AG08395 (cell line): ENCODE data around the gene ACTN1.

Source experiments
- DNase-seq: peaks from one replicate; pipeline ENCODE4 v3.0.0; 2012; ENCODE audit warnings: mixed read lengths, low spot score

ACTN1 gene

DNA sequence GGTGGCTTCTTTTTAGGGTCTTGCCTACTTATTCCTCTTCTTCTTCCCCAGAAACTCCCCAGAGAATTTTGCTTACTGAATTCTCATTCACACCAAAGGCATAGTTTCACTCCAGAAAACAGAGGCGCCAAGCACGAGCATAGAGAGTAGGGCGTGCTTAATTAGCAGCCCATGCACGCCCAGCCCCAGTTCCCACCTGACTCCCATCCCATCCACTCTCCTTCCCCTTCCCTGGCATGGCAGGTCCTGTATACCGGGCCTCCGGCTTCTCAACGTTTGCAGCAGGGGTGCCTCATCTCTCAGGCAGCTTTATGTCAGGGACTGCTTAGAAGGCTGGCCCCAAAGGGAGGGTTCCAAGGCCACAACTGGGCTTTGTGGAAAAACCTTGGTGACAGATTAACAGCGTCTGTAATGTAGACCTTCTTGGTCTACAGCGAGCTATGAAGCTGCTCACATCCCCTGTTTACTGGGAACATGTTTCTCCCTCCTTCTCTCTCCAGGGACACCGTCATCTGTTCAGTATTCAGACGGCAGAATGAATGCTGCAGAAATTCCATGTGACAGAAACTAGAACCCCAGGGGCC, 62.7 kb downstream of the ACTN1 start:
- no peak for DNase-seq

- no peak for DNase-seq
Measured at GRCh38 chr14:68913516-68913915, 65.6 kb downstream of the ACTN1 start.

DNA sequence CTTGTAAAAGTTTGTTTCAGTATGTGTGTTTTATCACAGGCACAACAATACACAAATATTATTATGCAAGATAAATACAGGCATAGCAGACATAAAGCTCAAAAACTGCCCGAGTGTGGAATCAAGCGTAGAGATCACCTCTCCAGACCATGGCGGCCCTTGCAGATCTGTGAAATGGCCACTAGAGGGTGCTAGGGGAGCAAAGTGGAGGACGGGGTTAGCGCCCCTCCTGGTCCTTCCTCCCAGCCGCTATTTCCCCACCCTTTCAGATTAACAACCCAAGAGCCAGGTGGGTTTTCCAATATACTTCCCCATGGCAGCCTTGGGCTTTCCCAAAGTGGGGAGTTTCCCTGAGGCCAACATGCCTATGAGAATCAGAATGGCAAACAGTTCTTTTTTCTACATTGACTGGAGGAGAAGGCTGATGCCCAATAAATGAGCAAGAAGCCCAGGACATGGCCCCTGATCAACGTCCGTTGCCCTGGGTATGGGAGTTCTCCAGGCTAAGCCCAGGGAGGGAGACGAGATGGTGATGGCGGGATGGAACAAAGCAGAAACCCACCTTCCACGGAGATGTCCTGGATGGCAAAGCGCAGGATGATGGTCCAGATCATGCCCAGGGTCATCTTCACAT, 67.4 kb downstream of the ACTN1 start:
- DNase-seq = peak; percentile 92

DNA sequence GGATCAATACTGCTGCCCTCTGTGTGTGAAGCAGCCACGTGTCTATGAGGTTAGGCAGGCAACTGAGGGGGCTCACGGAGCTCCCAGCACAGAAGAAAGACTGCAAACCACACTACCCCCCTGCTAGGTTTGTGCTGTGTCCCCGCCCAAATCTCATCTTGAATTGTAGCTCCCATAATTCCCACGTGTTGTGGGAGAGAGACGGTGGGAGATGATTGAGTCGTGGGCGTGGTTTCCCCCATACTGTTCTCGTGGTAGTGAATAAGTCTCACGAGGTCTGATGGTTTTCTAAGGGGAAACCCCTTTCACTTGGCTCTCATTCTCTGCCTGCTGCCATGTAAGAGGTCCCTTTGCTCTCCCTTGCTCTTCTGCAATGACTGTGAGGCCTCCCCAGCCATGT, 68.6 kb downstream of the ACTN1 start:
- DNase-seq = no peak

DNA sequence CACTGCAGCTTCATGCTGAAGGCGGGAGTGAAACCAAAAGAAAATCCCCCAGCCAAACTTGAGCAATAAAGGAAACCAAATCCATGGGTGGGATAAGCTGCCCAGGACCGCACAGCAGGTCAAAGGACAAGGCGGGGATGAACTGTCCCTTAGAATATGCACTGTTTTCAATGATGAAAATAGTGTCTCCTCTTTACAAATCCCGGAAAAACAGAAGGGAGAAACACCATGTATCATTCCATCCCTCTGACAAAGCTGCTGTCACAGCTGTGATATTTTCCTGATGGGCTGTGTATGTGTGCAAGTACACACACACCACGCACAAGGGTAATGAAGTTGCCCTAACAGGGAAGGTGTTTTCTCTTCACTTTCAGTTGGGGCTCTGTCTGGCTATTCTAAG, 70.3 kb downstream of the ACTN1 start:
- DNase-seq = no peak

- DNase-seq = no peak
Measured at GRCh38 chr14:68908201-68908600, 70.9 kb downstream of the ACTN1 start.

GRCh38 chr14:68906439-68906838, 72.7 kb downstream of the ACTN1 start:
- no peak for DNase-seq

- no peak for DNase-seq
Measured at GRCh38 chr14:68905107-68905895, 73.8 kb downstream of the ACTN1 start.

- no peak for DNase-seq
Measured at GRCh38 chr14:68902357-68902756, 76.7 kb downstream of the ACTN1 start.

DNA sequence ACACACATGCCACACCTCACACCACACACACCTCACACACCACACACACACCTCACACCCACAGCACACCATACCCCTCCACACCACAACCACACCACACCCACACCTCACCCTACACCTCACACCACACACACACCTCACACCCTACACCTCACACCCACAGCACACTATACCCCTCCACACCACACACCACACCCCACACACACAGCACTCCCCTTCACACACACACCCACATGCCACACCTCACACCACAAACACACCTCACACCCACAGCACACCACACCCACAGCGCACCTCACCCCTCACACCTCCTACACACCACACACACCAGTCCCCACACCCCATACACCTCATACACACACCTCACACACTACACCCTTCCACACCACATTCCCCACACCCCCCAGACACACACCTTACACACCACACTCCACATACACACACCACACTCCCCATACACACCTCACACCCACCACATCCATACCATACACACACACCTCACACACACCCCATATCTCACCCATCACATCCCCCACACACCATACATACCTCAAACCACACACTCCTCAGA, 80.0 kb downstream of the ACTN1 start:
- no peak for DNase-seq

GRCh38 chr14:68898248-68899032, 80.7 kb downstream of the ACTN1 start:
- no peak for DNase-seq

GRCh38 chr14:68897559-68898155, 81.4 kb downstream of the ACTN1 start:
- no peak for DNase-seq

DNA sequence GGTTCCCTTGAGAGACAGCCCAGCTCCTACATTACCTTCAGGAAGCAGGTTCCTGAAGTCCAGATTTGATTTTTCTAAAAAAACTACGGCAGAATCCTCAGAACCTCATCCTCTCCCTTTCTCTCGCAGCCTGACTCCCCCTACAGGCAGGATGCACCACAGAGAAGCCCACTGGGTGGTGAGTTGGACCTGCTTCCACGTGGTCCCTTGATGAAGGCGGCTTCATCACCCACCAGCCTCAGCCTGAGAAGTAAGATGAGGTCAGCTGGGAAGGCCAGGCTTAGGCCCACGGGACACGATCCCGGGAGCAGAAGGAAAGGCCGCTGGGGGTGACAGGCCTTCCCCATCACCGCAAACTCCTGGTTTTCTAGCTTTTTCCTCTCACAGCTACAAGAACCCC, 83.0 kb downstream of the ACTN1 start:
- no peak for DNase-seq

- no peak for DNase-seq
Measured at GRCh38 chr14:68894802-68895703, 84.0 kb downstream of the ACTN1 start.

DNA sequence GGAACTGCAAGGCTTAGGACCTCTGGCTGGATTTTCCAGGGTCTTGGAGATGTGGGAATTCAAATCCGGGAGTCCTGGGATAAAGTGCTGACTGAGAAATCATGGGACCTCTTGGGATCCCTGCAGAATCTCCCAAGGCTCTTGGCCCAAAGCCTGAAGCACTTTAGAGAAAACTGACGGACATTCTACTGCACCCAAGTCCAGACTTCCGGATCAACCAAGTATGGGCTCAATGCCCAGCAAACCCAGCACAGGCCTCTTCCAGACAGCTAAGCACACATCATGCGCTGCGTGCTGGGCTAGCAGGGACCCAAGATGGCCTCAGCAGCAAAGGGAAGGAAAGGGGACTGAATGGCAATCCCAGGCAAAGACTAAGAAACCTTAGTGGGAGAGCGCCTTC, 85.0 kb downstream of the ACTN1 start:
- DNase-seq = no peak

GRCh38 chr14:68893566-68893965, 85.5 kb downstream of the ACTN1 start:
- DNase-seq = no peak

GRCh38 chr14:68892961-68893360, 86.1 kb downstream of the ACTN1 start:
- no peak for DNase-seq

GRCh38 chr14:68891851-68892660, 87.0 kb downstream of the ACTN1 start:
- peak; percentile 27 for DNase-seq

DNA sequence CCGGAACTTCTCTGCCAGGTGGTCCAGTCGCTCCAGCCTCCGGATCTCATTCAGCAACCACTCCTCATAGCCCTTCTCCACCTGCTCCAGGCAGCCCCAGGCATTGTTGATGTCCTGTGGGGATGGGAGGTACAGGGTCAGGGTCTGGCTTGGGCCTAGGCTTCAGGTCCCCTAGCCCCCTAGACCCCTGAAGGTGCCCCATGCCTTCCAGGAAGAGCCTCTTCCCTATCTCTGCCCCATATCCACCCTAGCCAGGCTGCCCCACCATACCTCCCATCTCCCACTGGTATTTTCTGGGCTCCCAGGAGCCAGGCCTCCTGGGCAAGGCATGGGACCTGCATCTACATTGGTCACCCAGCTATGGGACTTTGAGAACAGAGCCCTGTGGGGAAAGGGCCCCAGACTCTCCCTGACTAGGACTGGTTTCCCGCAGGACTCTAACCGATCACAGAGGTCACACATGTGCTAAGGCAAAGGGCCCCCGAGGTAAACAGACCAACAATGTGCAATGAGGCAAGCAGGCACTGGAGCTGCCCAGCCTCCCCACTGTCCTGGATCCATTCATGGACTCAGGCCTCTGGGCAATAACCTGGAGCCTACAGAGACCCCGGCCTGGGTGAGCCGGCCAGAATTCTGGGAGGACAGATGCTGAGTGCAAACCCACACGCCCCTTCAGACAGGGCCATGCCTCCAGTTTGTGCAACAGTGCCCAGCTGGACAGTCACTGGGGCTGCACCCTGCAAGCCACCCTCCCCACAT, 88.8 kb downstream of the ACTN1 start:
- DNase-seq = no peak
